PC-9 (cell line): ENCODE data around the gene ACP2. TPM values are rescaled to one million over a fixed set of nuclear protein-coding genes. Genes with fewer than 3 reads are reported as not detected.

Experiments used
- BruUV-seq: library from RNA; stranded (reverse); fragments of 400-500 nt; replicated peaks from 2 replicates; lab custom pipeline; 2021; lab: Mats Ljungman, UMichigan
- CTCF ChIA-PET: fragments of 300-600 bp; sonication (Branson Sonifier 250); formaldehyde crosslinking; loops from one replicate; lab custom pipeline; 2022; ENCODE audit warnings: antibody characterized with exemption; lab: Charles Lee
- POLR2A ChIA-PET: fragments of 300-600 bp; sonication (Branson Sonifier 250); formaldehyde crosslinking; loops from one replicate; lab custom pipeline; 2022; ENCODE audit warnings: antibody characterized with exemption; ENCODE audit not compliant: unreplicated experiment; lab: Charles Lee
- DNase-seq, 2 experiments: peaks; one replicate each; pipeline versions ENCODE4 v3.0.0 to v3.0.0-alpha.2; 2015 to 2022; ENCODE audit warnings: mixed read lengths in 1 of 2
- H2AFZ ChIP-seq: fragments of 200-600 bp; sonication (generic); 2 replicates; pipeline ENCODE4 v1.8.1; 2017; ENCODE audit warnings: antibody characterized with exemption
- H3F3A ChIP-seq: fragments of 200-600 bp; sonication (generic); 2 replicates; pipeline ENCODE4 v1.8.1; 2017; ENCODE audit warnings: antibody characterized with exemption, mild to moderate bottlenecking, low read depth; ENCODE audit not compliant: insufficient read depth
- H3K27ac ChIP-seq: fragments of 200-600 bp; sonication (generic); 2 replicates; pipeline ENCODE4 v1.6.1; 2016; ENCODE audit warnings: mixed run types
- H3K27me3 ChIP-seq: fragments of 200-600 bp; sonication (generic); 2 replicates; pipeline ENCODE4 v1.6.1; 2016; ENCODE audit warnings: low read depth, mixed run types; ENCODE audit not compliant: insufficient read depth
- H3K36me3 ChIP-seq: fragments of 200-600 bp; sonication (generic); 2 replicates; pipeline ENCODE4 v1.6.1; 2016; ENCODE audit warnings: low read depth, mixed run types
- H3K4me1 ChIP-seq: fragments of 200-600 bp; sonication (generic); replicated peaks from 2 replicates; pipeline ENCODE4 v1.6.1; 2016; ENCODE audit warnings: mixed run types; ENCODE audit not compliant: insufficient read depth
- H3K4me2 ChIP-seq: fragments of 200-600 bp; sonication (generic); 2 replicates; pipeline ENCODE4 v1.6.1; 2017; ENCODE audit warnings: mixed run types
- H3K4me3 ChIP-seq: fragments of 200-600 bp; sonication (generic); 2 replicates; pipeline ENCODE4 v1.6.1; 2016; ENCODE audit warnings: mixed run types
- H3K79me2 ChIP-seq: fragments of 200-600 bp; sonication (generic); 2 replicates; pipeline ENCODE4 v1.6.1; 2017; ENCODE audit warnings: low read depth, mixed run types
- H3K9me2 ChIP-seq: fragments of 200-600 bp; sonication (generic); 2 replicates; pipeline ENCODE4 v1.8.1; 2017; ENCODE audit warnings: mild to moderate bottlenecking; ENCODE audit not compliant: insufficient read depth
- H3K9me3 ChIP-seq: fragments of 200-600 bp; sonication (generic); 2 replicates; pipeline ENCODE4 v1.8.1; 2016; ENCODE audit warnings: low read depth; ENCODE audit not compliant: insufficient read depth
- H4K20me1 ChIP-seq: fragments of 200-600 bp; sonication (generic); 2 replicates; pipeline ENCODE4 v1.8.1; 2017; ENCODE audit not compliant: insufficient read depth
- EZH2 ChIP-seq: fragments of 200-600 bp; sonication (generic); IDR thresholded peaks from 2 replicates; pipeline ENCODE4 v1.8.0; 2017; ENCODE audit warnings: antibody characterized with exemption, low read depth
- intact Hi-C: fragments of 100-400 bp; cut with micrococcal nuclease; formaldehyde crosslinking; loops from one replicate; pipeline ENCODE4 v1.10.0; 2022; ENCODE audit not compliant: unreplicated experiment
- total RNA-seq: library from RNA; stranded (reverse); gene quantifications from 2 replicates; pipeline ENCODE4 v1.2.3, GENCODE V29; 2021
- TF ChIP-seq, protein P1 (sequence below): fragments of 200-600 bp; sonication (generic); conservative IDR thresholded peaks from 2 replicates; pipeline ENCODE4 v1.6.1; 2017; ENCODE audit warnings: mixed run types, antibody characterized with exemption, mild to moderate bottlenecking, moderate library complexity

The ACP2 gene
- total RNA-seq, 1 experiment from 2014 or later = 24.1 TPM

DNA sequence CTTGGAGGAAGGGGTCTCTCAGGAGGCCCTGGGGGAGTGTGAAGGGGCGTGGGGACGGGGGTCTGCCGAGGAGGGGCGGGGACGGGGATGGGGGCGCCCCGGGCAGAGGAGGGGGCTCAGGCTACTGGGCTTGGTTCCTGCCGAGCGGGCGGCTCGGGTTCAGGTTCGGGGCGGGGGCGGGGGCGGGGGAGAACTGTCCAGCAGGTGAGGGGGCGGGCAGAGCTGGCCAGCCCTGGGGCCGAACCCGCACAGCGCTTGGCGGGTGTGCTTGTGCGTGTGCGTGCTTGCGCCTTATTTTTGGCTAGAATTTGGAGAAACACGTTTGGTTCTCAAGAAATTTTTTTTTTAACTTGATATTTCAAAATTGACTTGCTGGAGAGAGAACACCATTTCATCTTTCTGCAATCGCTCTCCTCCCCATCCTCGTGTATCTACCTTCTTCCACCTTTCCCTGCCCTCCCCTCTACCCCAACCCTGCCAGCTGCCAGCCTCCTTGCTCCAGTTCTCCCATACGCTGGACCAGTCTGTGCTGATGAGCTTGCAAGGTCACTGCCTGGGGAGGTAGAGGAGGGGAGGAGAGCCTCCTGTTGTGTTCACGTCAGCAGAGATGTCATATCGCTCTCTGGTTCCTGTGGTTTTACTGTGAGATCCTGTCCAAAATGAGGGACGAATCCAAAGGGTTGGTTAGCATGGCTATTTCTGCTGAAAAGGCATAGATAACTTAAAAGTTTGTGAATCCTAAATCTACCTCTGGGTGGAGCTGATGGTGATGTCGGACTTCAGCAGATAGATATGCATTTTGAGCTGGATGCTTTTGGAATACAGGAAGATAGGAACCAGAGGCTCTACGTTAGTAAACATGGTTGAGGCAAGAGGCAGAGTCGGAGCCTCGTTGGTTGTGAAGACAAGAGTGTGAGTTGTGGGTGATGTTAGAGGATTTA lies 22.0 kb upstream of the ACP2 start:
- TF ChIP-seq EZH2 = no peak
- TF ChIP-seq, protein P1, sequence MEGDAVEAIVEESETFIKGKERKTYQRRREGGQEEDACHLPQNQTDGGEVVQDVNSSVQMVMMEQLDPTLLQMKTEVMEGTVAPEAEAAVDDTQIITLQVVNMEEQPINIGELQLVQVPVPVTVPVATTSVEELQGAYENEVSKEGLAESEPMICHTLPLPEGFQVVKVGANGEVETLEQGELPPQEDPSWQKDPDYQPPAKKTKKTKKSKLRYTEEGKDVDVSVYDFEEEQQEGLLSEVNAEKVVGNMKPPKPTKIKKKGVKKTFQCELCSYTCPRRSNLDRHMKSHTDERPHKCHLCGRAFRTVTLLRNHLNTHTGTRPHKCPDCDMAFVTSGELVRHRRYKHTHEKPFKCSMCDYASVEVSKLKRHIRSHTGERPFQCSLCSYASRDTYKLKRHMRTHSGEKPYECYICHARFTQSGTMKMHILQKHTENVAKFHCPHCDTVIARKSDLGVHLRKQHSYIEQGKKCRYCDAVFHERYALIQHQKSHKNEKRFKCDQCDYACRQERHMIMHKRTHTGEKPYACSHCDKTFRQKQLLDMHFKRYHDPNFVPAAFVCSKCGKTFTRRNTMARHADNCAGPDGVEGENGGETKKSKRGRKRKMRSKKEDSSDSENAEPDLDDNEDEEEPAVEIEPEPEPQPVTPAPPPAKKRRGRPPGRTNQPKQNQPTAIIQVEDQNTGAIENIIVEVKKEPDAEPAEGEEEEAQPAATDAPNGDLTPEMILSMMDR = no peak; the same call in 1 of the 2 replicates
- H3K4me3 ChIP-seq = peak overlapping the region; percentile 72
- peaks cover 12% of the 10 kb centered on the region; the same call in 1 of the 2 replicates for H3K36me3 ChIP-seq
- peaks cover 39% of the 10 kb centered on the region for H4K20me1 ChIP-seq
- ChIA-PET CTCF (interaction anchor here (0.5 to 1.6 kb wide), 5 partner anchors 11 to 352 kb away, joined by 3 to 10 read pairs (median 6); partner anchors contain the start of gene LRP4), POLR2A (interaction anchor here (0.7 to 1.5 kb wide), 3 partner anchors 12 to 365 kb away, joined by 3 to 14 read pairs (median 6); no protein-coding TSS in a partner anchor)
- peaks cover 27% of the 10 kb centered on the region for H3F3A ChIP-seq
- peak overlapping the region; percentile 96 for H3K4me2 ChIP-seq
- H2AFZ ChIP-seq = peak overlapping the region; percentile 72
- no peaks in the 10 kb centered on the region for H3K9me3 ChIP-seq
- 0 out of 2 replicates have a peak overlapping the region, but pooled peaks have one; percentile 69 for H3K27ac ChIP-seq
- peaks cover 36% of the 10 kb centered on the region for H3K4me1 ChIP-seq
- intact Hi-C loops = no loop called here
- peaks cover 39% of the 10 kb centered on the region for H3K79me2 ChIP-seq
- H3K9me2 ChIP-seq = no peaks in the 10 kb centered on the region
- no peaks in the 10 kb centered on the region for H3K27me3 ChIP-seq
- BruUV-seq = TSS peak; percentile 43
- DNase-seq = peak in 1 of 2 experiments; percentile 50

DNA sequence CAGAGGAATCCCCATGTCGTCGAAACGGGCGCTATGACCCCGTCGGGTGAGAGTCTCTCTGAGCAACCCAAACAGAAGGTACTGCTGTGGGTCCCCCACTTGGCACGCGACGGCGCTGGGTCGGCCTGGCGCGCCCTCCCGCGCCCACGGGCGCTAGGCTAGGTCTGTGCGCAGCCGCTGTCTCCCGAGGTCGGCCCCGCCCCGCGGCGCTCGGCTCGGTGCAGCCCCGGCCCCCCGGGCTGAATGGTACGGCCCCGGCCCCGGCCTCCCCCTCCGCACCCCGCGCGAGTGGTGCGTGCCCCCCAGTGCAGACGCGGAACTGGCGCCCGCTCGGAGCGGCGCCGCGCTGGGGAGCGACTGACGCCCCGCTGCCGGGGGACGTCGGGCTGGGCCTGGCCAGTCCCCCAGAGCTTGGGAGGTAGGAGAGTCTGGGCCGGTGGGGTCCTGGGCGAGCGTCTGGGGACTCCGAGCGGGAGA lies 21.3 kb upstream of the ACP2 start, which contains the start of gene MADD:
Gene MADD (plus strand): TSS at position 305 of the 477 bp plus-strand sequence.
- peak within 1 kb of the TSS; percentile 96 for H3K4me2 ChIP-seq
- POLR2A ChIA-PET = interaction anchor here (1.5 kb wide), 1 partner anchor 11 kb away, joined by 14 read pairs; no protein-coding TSS in a partner anchor
- CTCF ChIA-PET = interaction anchor here (1.6 kb wide), 1 partner anchor 11 kb away, joined by 10 read pairs; no protein-coding TSS in a partner anchor

More for the DNA sequence above, 21.3 kb upstream of the ACP2 start, which contains the start of gene MADD:
- peak within 1 kb of the TSS; percentile 81 for H2AFZ ChIP-seq
- H3K27ac ChIP-seq = peak within 1 kb of the TSS; percentile 69
- intact Hi-C loops = loop anchor here (1.0 to 5.0 kb wide), 4 partner anchors 11 to 652 kb away; partner anchors contain the start of gene DDB2
- peaks cover 43% of the 10 kb centered on the region for H3K4me1 ChIP-seq
- peak; percentile 65 to 92 for DNase-seq
- H4K20me1 ChIP-seq = peaks cover 39% of the 10 kb centered on the region
- H3F3A ChIP-seq = peaks cover 34% of the 10 kb centered on the region
- H3K27me3 ChIP-seq = no peaks in the 10 kb centered on the region
- TF ChIP-seq EZH2 = no peak
- TF ChIP-seq, protein P1 = no peak
- no TSS peak for BruUV-seq
- no peaks in the 10 kb centered on the region for H3K9me3 ChIP-seq
- peaks cover 39% of the 10 kb centered on the region for H3K79me2 ChIP-seq
- H3K9me2 ChIP-seq = no peaks in the 10 kb centered on the region
- H3K4me3 ChIP-seq = peak within 1 kb of the TSS; percentile 72
- H3K36me3 ChIP-seq = 0 out of 2 replicates have a peak, but pooled peaks cover 5% of the 10 kb centered on the region
